ENCODE data around the gene MRPL2. TPM values are rescaled to one million over a fixed set of nuclear protein-coding genes. Genes with fewer than 3 reads are reported as not detected.
A peak's percentile ranks its signal among the peaks of the same experiment; 100 is the strongest.

The MRPL2 gene
- 100 to 1,000 TPM in 2 of 4 donors, 10 to 100 TPM in 2; 53.4 to 127 (median 90.9) TPM for polyA plus RNA-seq
- long read RNA-seq, donor 1, transcript MRPL2-202 (7 exons, 1,588 nt) = major isoform, 19 of 243 reads
- long read RNA-seq, donor 1, transcript MRPL2-203 (2 exons, 689 nt) = minor isoform, 7 of 243 reads
- long read RNA-seq, donor 1, transcript MRPL2-206 (2 exons, 428 nt) = minor isoform, 7 of 243 reads
- long read RNA-seq, donor 1, transcript MRPL2-208 (3 exons, 570 nt) = minor isoform, 5 of 243 reads
- long read RNA-seq, donor 1, partial matches to known transcripts = 150 of 243 reads
- long read RNA-seq, donor 1, other reads (novel, unspliced or antisense) = 52 of 243 reads
- long read RNA-seq, donor 2, partial matches to known transcripts = 0 of 3 reads
- long read RNA-seq, donor 2, other reads (novel, unspliced or antisense) = 0 of 3 reads
- long read RNA-seq, donor 3, transcript MRPL2-206 (2 exons, 428 nt) = minor isoform, 6 of 31 reads
- long read RNA-seq, donor 3, transcript MRPL2-202 (7 exons, 1,588 nt) = major isoform, 10 of 31 reads
- long read RNA-seq, donor 3, partial matches to known transcripts = 10 of 31 reads
- long read RNA-seq, donor 3, other reads (novel, unspliced or antisense) = 0 of 31 reads
- long read RNA-seq, donor 4, partial matches to known transcripts = 0 of 1 reads
- long read RNA-seq, donor 4, other reads (novel, unspliced or antisense) = 0 of 1 reads
- long read RNA-seq, donor 5, partial matches to known transcripts = 18 of 34 reads
- long read RNA-seq, donor 5, other reads (novel, unspliced or antisense) = 7 of 34 reads
- long read RNA-seq, donor 6, transcript MRPL2-202 (7 exons, 1,588 nt) = major isoform, 14 of 20 reads
- long read RNA-seq, donor 6, partial matches to known transcripts = 5 of 20 reads
- long read RNA-seq, donor 6, other reads (novel, unspliced or antisense) = 0 of 20 reads
- long read RNA-seq, donor 7, transcript MRPL2-202 (7 exons, 1,588 nt) = major isoform, 26 of 67 reads
- long read RNA-seq, donor 7, transcript MRPL2-203 (2 exons, 689 nt) = minor isoform, 15 of 67 reads
- long read RNA-seq, donor 7, partial matches to known transcripts = 16 of 67 reads
- long read RNA-seq, donor 7, other reads (novel, unspliced or antisense) = 0 of 67 reads
- long read RNA-seq, donor 8, partial matches to known transcripts = 0 of 3 reads
- long read RNA-seq, donor 8, other reads (novel, unspliced or antisense) = 0 of 3 reads
- long read RNA-seq, donor 9, partial matches to known transcripts = 0 of 6 reads
- long read RNA-seq, donor 9, other reads (novel, unspliced or antisense) = 0 of 6 reads
- long read RNA-seq, donor 10, transcript MRPL2-202 (7 exons, 1,588 nt) = major isoform, 12 of 23 reads
- long read RNA-seq, donor 10, transcript MRPL2-203 (2 exons, 689 nt) = minor isoform, 5 of 23 reads
- long read RNA-seq, donor 10, partial matches to known transcripts = 0 of 23 reads
- long read RNA-seq, donor 10, other reads (novel, unspliced or antisense) = 0 of 23 reads

- H3K9me3 ChIP-seq (ENCODE audit: control insufficient read depth in 2 of 2, insufficient read depth in 1 of 2, low read depth in 1 of 2, low read length in 1 of 2) = no peaks in the 10 kb centered on the region
- peaks cover 0 to 31% (median 0%) of the 10 kb centered on the region in 3 donors for H3K4me1 ChIP-seq (ENCODE audit: control insufficient read depth in 3 of 3, insufficient read depth in 2 of 3, low read depth in 1 of 3, low read length in 2 of 3)
- peaks cover 0 to 61% (median 2%) of the 10 kb centered on the region in 3 donors for H3K36me3 ChIP-seq (ENCODE audit: control insufficient read depth in 3 of 3, insufficient read depth in 2 of 3, low read depth in 1 of 3, low read length in 3 of 3)
- DNase-seq = peak; percentile 100
- WGBS, 3 donors = 0% methylated on average over 60 to 64 of the region's 64 CpGs
- no peaks in the 10 kb centered on the region for H3K27me3 ChIP-seq (ENCODE audit: control insufficient read depth in 3 of 3, insufficient read depth in 3 of 3, low read length in 3 of 3)
- H3K4me3 ChIP-seq (ENCODE audit: low read depth in 1 of 3, low read length in 3 of 3) = peak within 1 kb of the TSS; percentile 67 to 92 (median 72)
- no peak for FAIRE-seq
- peak within 1 kb of the TSS; percentile 85 to 96 (median 95) for H3K27ac ChIP-seq (ENCODE audit: low read depth in 1 of 3, low read length in 2 of 3)
Measured at GRCh38 chr6:43059168-43060033, at the start of gene MRPL2, which contains the start of gene KLC4. TSS of gene MRPL2 (minus strand) at chr6:43059434. CDS start at chr6:43059381, 53 bp downstream. TSS of gene KLC4 (plus strand) at chr6:43059631. CDS start at chr6:43061336, 1,705 bp downstream.

- WGBS, 3 donors = 81 to 91% (median 88%) methylated on average over 12 of the region's 12 CpGs
- H3K27me3 ChIP-seq (ENCODE audit: control insufficient read depth in 3 of 3, insufficient read depth in 3 of 3, low read length in 3 of 3) = no peaks in the 10 kb centered on the region
- H3K4me1 ChIP-seq (ENCODE audit: control insufficient read depth in 3 of 3, insufficient read depth in 2 of 3, low read depth in 1 of 3, low read length in 2 of 3) = no peaks in the 10 kb centered on the region
- no peaks in the 10 kb centered on the region for H3K36me3 ChIP-seq (ENCODE audit: control insufficient read depth in 3 of 3, insufficient read depth in 2 of 3, low read depth in 1 of 3, low read length in 3 of 3)
- H3K27ac ChIP-seq (ENCODE audit: low read depth in 1 of 3, low read length in 2 of 3) = no peak overlapping the region
- no peak for FAIRE-seq
- H3K4me3 ChIP-seq (ENCODE audit: low read depth in 1 of 3, low read length in 3 of 3) = no peak overlapping the region
- no peak for DNase-seq
- no peaks in the 10 kb centered on the region for H3K9me3 ChIP-seq (ENCODE audit: control insufficient read depth in 2 of 2, insufficient read depth in 1 of 2, low read depth in 1 of 2, low read length in 1 of 2)
Measured at GRCh38 chr6:43107344-43108062, 48.3 kb upstream of the MRPL2 start.

GRCh38 chr6:43105538-43106222 lies 46.4 kb upstream of the MRPL2 start:
- DNase-seq (no peak), FAIRE-seq (no peak)
- Histone ChIP-seq H3K36me3 (ENCODE audit: control insufficient read depth in 3 of 3, insufficient read depth in 2 of 3, low read depth in 1 of 3, low read length in 3 of 3) (no peaks in the 10 kb centered on the region), H3K4me1 (ENCODE audit: control insufficient read depth in 3 of 3, insufficient read depth in 2 of 3, low read depth in 1 of 3, low read length in 2 of 3) (no peaks in the 10 kb centered on the region), H3K27me3 (ENCODE audit: control insufficient read depth in 3 of 3, insufficient read depth in 3 of 3, low read length in 3 of 3) (no peaks in the 10 kb centered on the region), H3K27ac (ENCODE audit: low read depth in 1 of 3, low read length in 2 of 3) (no peak overlapping the region), H3K9me3 (ENCODE audit: control insufficient read depth in 2 of 2, insufficient read depth in 1 of 2, low read depth in 1 of 2, low read length in 1 of 2) (no peaks in the 10 kb centered on the region), H3K4me3 (ENCODE audit: low read depth in 1 of 3, low read length in 3 of 3) (no peak overlapping the region)
- WGBS, 3 donors = 85 to 87% (median 86%) methylated on average over 9 of the region's 9 CpGs

- 56 to 80% (median 80%) methylated on average over 2 of the region's 2 CpGs for WGBS, 3 donors
- DNase-seq = no peak
- H3K9me3 ChIP-seq (ENCODE audit: control insufficient read depth in 2 of 2, insufficient read depth in 1 of 2, low read depth in 1 of 2, low read length in 1 of 2) = no peaks in the 10 kb centered on the region
- no peak overlapping the region for H3K27ac ChIP-seq (ENCODE audit: low read depth in 1 of 3, low read length in 2 of 3)
- no peak overlapping the region for H3K4me3 ChIP-seq (ENCODE audit: low read depth in 1 of 3, low read length in 3 of 3)
- H3K36me3 ChIP-seq (ENCODE audit: control insufficient read depth in 3 of 3, insufficient read depth in 2 of 3, low read depth in 1 of 3, low read length in 3 of 3) = no peaks in the 10 kb centered on the region
- no peak for FAIRE-seq
- no peaks in the 10 kb centered on the region for H3K27me3 ChIP-seq (ENCODE audit: control insufficient read depth in 3 of 3, insufficient read depth in 3 of 3, low read length in 3 of 3)
- H3K4me1 ChIP-seq (ENCODE audit: control insufficient read depth in 3 of 3, insufficient read depth in 2 of 3, low read depth in 1 of 3, low read length in 2 of 3) = no peaks in the 10 kb centered on the region
Measured at GRCh38 chr6:43103253-43103876, 44.1 kb upstream of the MRPL2 start.

- FAIRE-seq (no peak), DNase-seq (no peak)
- Histone ChIP-seq H3K27ac (ENCODE audit: low read depth in 1 of 3, low read length in 2 of 3) (no peak overlapping the region), H3K4me1 (ENCODE audit: control insufficient read depth in 3 of 3, insufficient read depth in 2 of 3, low read depth in 1 of 3, low read length in 2 of 3) (peaks cover 0 to 1% (median 0%) of the 10 kb centered on the region in 3 donors), H3K4me3 (ENCODE audit: low read depth in 1 of 3, low read length in 3 of 3) (no peak overlapping the region), H3K36me3 (ENCODE audit: control insufficient read depth in 3 of 3, insufficient read depth in 2 of 3, low read depth in 1 of 3, low read length in 3 of 3) (peaks cover 0 to 2% (median 0%) of the 10 kb centered on the region in 3 donors), H3K9me3 (ENCODE audit: control insufficient read depth in 2 of 2, insufficient read depth in 1 of 2, low read depth in 1 of 2, low read length in 1 of 2) (no peaks in the 10 kb centered on the region), H3K27me3 (ENCODE audit: control insufficient read depth in 3 of 3, insufficient read depth in 3 of 3, low read length in 3 of 3) (no peaks in the 10 kb centered on the region)
- WGBS, 3 donors = 66 to 77% (median 75%) methylated on average over 4 of the region's 4 CpGs
Measured at GRCh38 chr6:43101497-43101896, 42.3 kb upstream of the MRPL2 start.

- H3K9me3 ChIP-seq (ENCODE audit: control insufficient read depth in 2 of 2, insufficient read depth in 1 of 2, low read depth in 1 of 2, low read length in 1 of 2) = no peaks in the 10 kb centered on the region
- H3K36me3 ChIP-seq (ENCODE audit: control insufficient read depth in 3 of 3, insufficient read depth in 2 of 3, low read depth in 1 of 3, low read length in 3 of 3) = peaks cover 0 to 2% (median 0%) of the 10 kb centered on the region in 3 donors
- peaks cover 0 to 12% (median 0%) of the 10 kb centered on the region in 3 donors for H3K4me1 ChIP-seq (ENCODE audit: control insufficient read depth in 3 of 3, insufficient read depth in 2 of 3, low read depth in 1 of 3, low read length in 2 of 3)
- H3K27ac ChIP-seq (ENCODE audit: low read depth in 1 of 3, low read length in 2 of 3) = no peak overlapping the region
- 69 to 89% (median 79%) methylated on average over 4 of the region's 4 CpGs for WGBS, 3 donors
- FAIRE-seq (no peak), DNase-seq (no peak)
- no peak overlapping the region for H3K4me3 ChIP-seq (ENCODE audit: low read depth in 1 of 3, low read length in 3 of 3)
- no peaks in the 10 kb centered on the region for H3K27me3 ChIP-seq (ENCODE audit: control insufficient read depth in 3 of 3, insufficient read depth in 3 of 3, low read length in 3 of 3)
Measured at GRCh38 chr6:43097502-43097901, 38.3 kb upstream of the MRPL2 start.

All from small intestine (tissue), 16 donors.